Activated T-cell treated with anti-CD3 and anti-CD28 coated beads for 24 hours (primary cell): ENCODE data around the gene ATP1A2.

Experiments
- DNase-seq: peaks from one replicate; pipeline ENCODE4 v3.0.0-alpha.2; 2020; ENCODE audit warnings: low read depth

Gene ATP1A2

GRCh38 chr1:160085686-160086455, 29.7 kb upstream of the ATP1A2 start:
- peak; percentile 52 for DNase-seq

GRCh38 chr1:160086456-160086892, 29.1 kb upstream of the ATP1A2 start:
- no peak for DNase-seq

- DNase-seq = no peak
Measured at GRCh38 chr1:160087118-160087662, 28.4 kb upstream of the ATP1A2 start.

- no peak for DNase-seq
Measured at GRCh38 chr1:160089883-160090282, 25.7 kb upstream of the ATP1A2 start.

GRCh38 chr1:160090760-160091159, 24.8 kb upstream of the ATP1A2 start:
- DNase-seq = no peak

- DNase-seq = no peak
Measured at GRCh38 chr1:160091666-160092223, 23.8 kb upstream of the ATP1A2 start.

- no peak for DNase-seq
Measured at GRCh38 chr1:160092366-160093068, 23.0 kb upstream of the ATP1A2 start.

GRCh38 chr1:160093069-160093395, 22.5 kb upstream of the ATP1A2 start:
- DNase-seq = no peak

GRCh38 chr1:160093624-160094290, 21.8 kb upstream of the ATP1A2 start:
- DNase-seq = no peak

GRCh38 chr1:160094291-160094625, 21.3 kb upstream of the ATP1A2 start:
- no peak for DNase-seq

- DNase-seq = no peak
Measured at GRCh38 chr1:160094806-160095205, 20.8 kb upstream of the ATP1A2 start.

GRCh38 chr1:160095382-160096105, 20.0 kb upstream of the ATP1A2 start:
- DNase-seq = no peak

GRCh38 chr1:160096274-160097116, 19.1 kb upstream of the ATP1A2 start:
- no peak for DNase-seq

GRCh38 chr1:160097151-160097910, 18.2 kb upstream of the ATP1A2 start:
- DNase-seq = peak; percentile 14

GRCh38 chr1:160097911-160098851, 17.4 kb upstream of the ATP1A2 start, which contains the start of gene IGSF8:
Gene IGSF8 (minus strand): TSS chr1:160098619. CDS start chr1:160098472, 147 bp downstream.
- DNase-seq = peak; percentile 89

GRCh38 chr1:160098852-160099561, 16.6 kb upstream of the ATP1A2 start:
- peak; percentile 97 for DNase-seq

- no peak for DNase-seq
Measured at GRCh38 chr1:160099716-160100375, 15.7 kb upstream of the ATP1A2 start.
